PC-9 (cell line): ENCODE data around the gene OAS1. TPM values are rescaled to one million over a fixed set of nuclear protein-coding genes. Genes with fewer than 3 reads are reported as not detected.

Source experiments
- BruUV-seq: library from RNA; stranded (reverse); fragments of 400-500 nt; replicated peaks from 2 replicates; lab custom pipeline; 2021; lab: Mats Ljungman, UMichigan
- CTCF ChIA-PET: fragments of 300-600 bp; sonication (Branson Sonifier 250); formaldehyde crosslinking; loops from one replicate; lab custom pipeline; 2022; ENCODE audit warnings: antibody characterized with exemption; lab: Charles Lee
- POLR2A ChIA-PET: fragments of 300-600 bp; sonication (Branson Sonifier 250); formaldehyde crosslinking; loops from one replicate; lab custom pipeline; 2022; ENCODE audit warnings: antibody characterized with exemption; ENCODE audit not compliant: unreplicated experiment; lab: Charles Lee
- DNase-seq, 2 experiments: peaks; one replicate each; pipeline versions ENCODE4 v3.0.0 to v3.0.0-alpha.2; 2015 to 2022; ENCODE audit warnings: mixed read lengths in 1 of 2
- H2AFZ ChIP-seq: fragments of 200-600 bp; sonication (generic); 2 replicates; pipeline ENCODE4 v1.8.1; 2017; ENCODE audit warnings: antibody characterized with exemption
- H3F3A ChIP-seq: fragments of 200-600 bp; sonication (generic); 2 replicates; pipeline ENCODE4 v1.8.1; 2017; ENCODE audit warnings: antibody characterized with exemption, mild to moderate bottlenecking, low read depth; ENCODE audit not compliant: insufficient read depth
- H3K27ac ChIP-seq: fragments of 200-600 bp; sonication (generic); 2 replicates; pipeline ENCODE4 v1.6.1; 2016; ENCODE audit warnings: mixed run types
- H3K27me3 ChIP-seq: fragments of 200-600 bp; sonication (generic); 2 replicates; pipeline ENCODE4 v1.6.1; 2016; ENCODE audit warnings: low read depth, mixed run types; ENCODE audit not compliant: insufficient read depth
- H3K36me3 ChIP-seq: fragments of 200-600 bp; sonication (generic); 2 replicates; pipeline ENCODE4 v1.6.1; 2016; ENCODE audit warnings: low read depth, mixed run types
- H3K4me1 ChIP-seq: fragments of 200-600 bp; sonication (generic); replicated peaks from 2 replicates; pipeline ENCODE4 v1.6.1; 2016; ENCODE audit warnings: mixed run types; ENCODE audit not compliant: insufficient read depth
- H3K4me2 ChIP-seq: fragments of 200-600 bp; sonication (generic); 2 replicates; pipeline ENCODE4 v1.6.1; 2017; ENCODE audit warnings: mixed run types
- H3K4me3 ChIP-seq: fragments of 200-600 bp; sonication (generic); 2 replicates; pipeline ENCODE4 v1.6.1; 2016; ENCODE audit warnings: mixed run types
- H3K79me2 ChIP-seq: fragments of 200-600 bp; sonication (generic); 2 replicates; pipeline ENCODE4 v1.6.1; 2017; ENCODE audit warnings: low read depth, mixed run types
- H3K9me2 ChIP-seq: fragments of 200-600 bp; sonication (generic); 2 replicates; pipeline ENCODE4 v1.8.1; 2017; ENCODE audit warnings: mild to moderate bottlenecking; ENCODE audit not compliant: insufficient read depth
- H3K9me3 ChIP-seq: fragments of 200-600 bp; sonication (generic); 2 replicates; pipeline ENCODE4 v1.8.1; 2016; ENCODE audit warnings: low read depth; ENCODE audit not compliant: insufficient read depth
- H4K20me1 ChIP-seq: fragments of 200-600 bp; sonication (generic); 2 replicates; pipeline ENCODE4 v1.8.1; 2017; ENCODE audit not compliant: insufficient read depth
- CTCF ChIP-seq: fragments of 200-600 bp; sonication (generic); conservative IDR thresholded peaks from 2 replicates; pipeline ENCODE4 v1.6.1; 2017; ENCODE audit warnings: mixed run types, antibody characterized with exemption, mild to moderate bottlenecking, moderate library complexity
- EZH2 ChIP-seq: fragments of 200-600 bp; sonication (generic); IDR thresholded peaks from 2 replicates; pipeline ENCODE4 v1.8.0; 2017; ENCODE audit warnings: antibody characterized with exemption, low read depth
- intact Hi-C: fragments of 100-400 bp; cut with micrococcal nuclease; formaldehyde crosslinking; loops from one replicate; pipeline ENCODE4 v1.10.0; 2022; ENCODE audit not compliant: unreplicated experiment
- total RNA-seq: library from RNA; stranded (reverse); gene quantifications from 2 replicates; pipeline ENCODE4 v1.2.3, GENCODE V29; 2021

Gene OAS1
- total RNA-seq, 1 experiment from 2014 or later, result 18.8 TPM

- no peak overlapping the region for H2AFZ ChIP-seq
- H3K4me1 ChIP-seq, result peaks cover 20% of the 10 kb centered on the region
- no peaks in the 10 kb centered on the region for H3K36me3 ChIP-seq
- no peak for TF ChIP-seq CTCF
- no peak for TF ChIP-seq EZH2
- CTCF ChIA-PET, result no interaction called here
- H3K9me3 ChIP-seq, result no peaks in the 10 kb centered on the region
- no peaks in the 10 kb centered on the region for H3K27me3 ChIP-seq
- H3K4me3 ChIP-seq, result no peak overlapping the region
- H3F3A ChIP-seq, result peaks cover 17% of the 10 kb centered on the region; the same call in 1 of the 2 replicates
- H3K9me2 ChIP-seq, result no peaks in the 10 kb centered on the region
- no peak overlapping the region for H3K27ac ChIP-seq
- H4K20me1 ChIP-seq, result no peaks in the 10 kb centered on the region
- no peak for DNase-seq
- intact Hi-C loops, result no loop called here
- BruUV-seq, result no TSS peak
- POLR2A ChIA-PET, result no interaction called here
- no peak overlapping the region for H3K4me2 ChIP-seq
- no peaks in the 10 kb centered on the region for H3K79me2 ChIP-seq
These were observed 26.4 kb downstream of the OAS1 start for GRCh38 chr12:112933129-112933505.

- no peaks in the 10 kb centered on the region for H3K9me2 ChIP-seq
- CTCF ChIA-PET, result no interaction called here
- H3K9me3 ChIP-seq, result no peaks in the 10 kb centered on the region
- H3K27me3 ChIP-seq, result no peaks in the 10 kb centered on the region
- no peak for DNase-seq
- no peaks in the 10 kb centered on the region for H4K20me1 ChIP-seq
- BruUV-seq, result no TSS peak
- H3K4me3 ChIP-seq, result no peak overlapping the region
- H3K4me1 ChIP-seq, result peaks cover 29% of the 10 kb centered on the region
- intact Hi-C loops, result no loop called here
- POLR2A ChIA-PET, result no interaction called here
- no peak overlapping the region for H2AFZ ChIP-seq
- H3F3A ChIP-seq, result peaks cover 17% of the 10 kb centered on the region; the same call in 1 of the 2 replicates
- no peaks in the 10 kb centered on the region for H3K36me3 ChIP-seq
- 0 out of 2 replicates have a peak overlapping the region, but pooled peaks have one; percentile 1 for H3K27ac ChIP-seq
- H3K79me2 ChIP-seq, result no peaks in the 10 kb centered on the region
- TF ChIP-seq EZH2, result no peak
- no peak for TF ChIP-seq CTCF
- no peak overlapping the region for H3K4me2 ChIP-seq
These were observed 29.5 kb downstream of the OAS1 start for GRCh38 chr12:112936264-112936663.

GRCh38 chr12:112936927-112937326 lies 30.2 kb downstream of the OAS1 start:
- Histone ChIP-seq H3K79me2 (no peaks in the 10 kb centered on the region), H3K9me2 (no peaks in the 10 kb centered on the region), H3F3A (peaks cover 17% of the 10 kb centered on the region; the same call in 1 of the 2 replicates), H3K4me2 (peak overlapping the region; percentile 86), H3K27me3 (no peaks in the 10 kb centered on the region), H3K27ac (0 out of 2 replicates have a peak overlapping the region, but pooled peaks have one; percentile 1), H2AFZ (no peak overlapping the region), H3K36me3 (no peaks in the 10 kb centered on the region), H3K4me1 (peaks cover 29% of the 10 kb centered on the region), H3K9me3 (no peaks in the 10 kb centered on the region), H4K20me1 (no peaks in the 10 kb centered on the region), H3K4me3 (no peak overlapping the region)
- intact Hi-C loops, result no loop called here
- POLR2A ChIA-PET, result no interaction called here
- peak in 1 of 2 experiments; percentile 80 for DNase-seq
- TF ChIP-seq CTCF, result no peak
- TF ChIP-seq EZH2, result no peak
- CTCF ChIA-PET, result no interaction called here
- BruUV-seq, result no TSS peak
